GM12878 (cell line): ENCODE data around the gene CSTF1. TPM values are rescaled to one million over a fixed set of nuclear protein-coding genes. Genes with fewer than 3 reads are reported as not detected.

ENCODE experiments used
- ATAC-seq: fragments of 200-7000 bp; cut with Tn5 transposase; 3 replicates; pipeline ENCODE4 v1.9.1; 2020; ENCODE audit warnings: mild to moderate bottlenecking, moderate library complexity
- BruUV-seq: library from RNA; stranded (reverse); fragments of 400-500 nt; replicated peaks from 2 replicates; lab custom pipeline; 2021; lab: Mats Ljungman, UMichigan
- CTCF ChIA-PET: fragments of 300-600 bp; sonication (Branson Sonifier 250); formaldehyde crosslinking; extraction: SDS; loops from one replicate; lab custom pipeline; 2021; ENCODE audit warnings: inconsistent platforms; lab: Yijun Ruan, JAX
- POLR2A ChIA-PET: fragments of 350-600 bp; formaldehyde crosslinking; extraction: SDS; loops from one replicate; lab custom pipeline; 2021; ENCODE audit warnings: inconsistent platforms; lab: Charles Lee
- RAD21 ChIA-PET: fragments of 300-600 bp; sonication (Branson Sonifier 250); formaldehyde crosslinking; loops from one replicate; lab custom pipeline; 2023; ENCODE audit warnings: antibody characterized with exemption; ENCODE audit not compliant: unreplicated experiment; lab: Charles Lee
- SMC1A ChIA-PET: fragments of 300-600 bp; sonication (Branson Sonifier 250); formaldehyde crosslinking; loops from one replicate; lab custom pipeline; 2023; ENCODE audit not compliant: unreplicated experiment, uncharacterized antibody; lab: Charles Lee
- DNase-seq: peaks from one replicate; pipeline ENCODE4 v3.0.0-alpha.2; 2011; ENCODE audit warnings: low read depth, low spot score
- FAIRE-seq: peaks from 3 replicates; lab custom pipeline; 2011; peaks lifted over from hg19 to GRCh38; lab: Jason Lieb, UNC
- H2AFZ ChIP-seq: 2 replicates; pipeline ENCODE4 v1.6.0; 2011; ENCODE audit warnings: low read depth, low read length, control low read depth; ENCODE audit not compliant: control insufficient read depth
- H3K27ac ChIP-seq: 2 replicates; pipeline ENCODE4 v1.5.1; 2011; ENCODE audit warnings: control low read depth; ENCODE audit not compliant: control insufficient read depth, insufficient read depth
- H3K27me3 ChIP-seq, 2 experiments: replicated peaks in 1 of 2; 2 replicates each; pipeline versions ENCODE4 v1.6.0 to v1.6.1; 2011; ENCODE audit warnings: low read length in 1 of 2; ENCODE audit not compliant: control insufficient read depth in 2 of 2, insufficient read depth in 2 of 2
- H3K36me3 ChIP-seq, 2 experiments: 2 replicates each; pipeline ENCODE4 v1.5.1; 2011; ENCODE audit warnings: low read length in 1 of 2; ENCODE audit not compliant: control insufficient read depth in 2 of 2, insufficient read depth in 2 of 2
- H3K4me1 ChIP-seq: 2 replicates; pipeline ENCODE4 v1.6.1; 2011; ENCODE audit warnings: mild to moderate bottlenecking, low read length, moderate library complexity, mixed read lengths; ENCODE audit not compliant: control insufficient read depth, insufficient read depth
- H3K4me2 ChIP-seq: 2 replicates; pipeline ENCODE4 v1.6.0; 2011; ENCODE audit warnings: control low read depth; ENCODE audit not compliant: control insufficient read depth, insufficient read depth
- H3K4me3 ChIP-seq: fragments of 200-600 bp; sonication (generic); 2 replicates; pipeline ENCODE4 v1.5.1; 2016
- H3K79me2 ChIP-seq: 2 replicates; pipeline ENCODE4 v1.6.0; 2011; ENCODE audit warnings: low read length; ENCODE audit not compliant: control insufficient read depth, insufficient read depth
- H3K9ac ChIP-seq: 2 replicates; pipeline ENCODE4 v1.8.0; 2011; ENCODE audit warnings: low read length, control low read depth, mixed read lengths; ENCODE audit not compliant: control insufficient read depth, insufficient read depth
- H3K9me3 ChIP-seq: replicated peaks from 3 replicates; pipeline ENCODE4 v1.5.1; 2011; ENCODE audit warnings: mild to moderate bottlenecking, low read length; ENCODE audit not compliant: control insufficient read depth, insufficient read depth
- H4K20me1 ChIP-seq: 2 replicates; pipeline ENCODE4 v1.6.0; 2011; ENCODE audit not compliant: control insufficient read depth, insufficient read depth
- CEBPB ChIP-seq, 2 experiments: fragments of 150-350 bp in 1 of 2; IDR thresholded peaks; 2 replicates each; pipeline ENCODE4 v1.6.1; 2012 to 2014; ENCODE audit warnings: low read depth in 2 of 2, low read length in 2 of 2, borderline replicate concordance in 1 of 2, inconsistent platforms in 1 of 2
- CREB1 ChIP-seq: IDR thresholded peaks from 2 replicates; pipeline ENCODE4 v1.6.1; 2012; ENCODE audit warnings: low read depth, mild to moderate bottlenecking, inconsistent platforms
- EED ChIP-seq: sonication (generic); IDR thresholded peaks from 2 replicates; pipeline ENCODE4 v1.6.1; 2016; ENCODE audit warnings: antibody characterized with exemption, low read depth
- MTA3 ChIP-seq: IDR thresholded peaks from 2 replicates; pipeline ENCODE4 v1.6.1; 2012; ENCODE audit warnings: low read length, inconsistent platforms, borderline replicate concordance
- NRF1 ChIP-seq: conservative IDR thresholded peaks from 2 replicates; pipeline ENCODE4 v1.6.1; 2011; ENCODE audit warnings: mild to moderate bottlenecking, low read depth, low read length, improper control_type of control experiment
- PML ChIP-seq: IDR thresholded peaks from 2 replicates; pipeline ENCODE4 v1.6.1; 2012; ENCODE audit warnings: low read length, inconsistent platforms
- RB1 ChIP-seq: fragments of 450-650 bp; formaldehyde crosslinking; IDR thresholded peaks from 2 replicates; pipeline ENCODE4 v1.6.1; 2017; ENCODE audit warnings: mild to moderate bottlenecking, borderline replicate concordance
- SRF ChIP-seq, 2 experiments: IDR thresholded peaks; 2 replicates each; pipeline ENCODE4 v1.6.1; 2011; ENCODE audit warnings: low read depth in 2 of 2, low read length in 2 of 2, mild to moderate bottlenecking in 1 of 2, moderate library complexity in 1 of 2
- ZNF622 ChIP-seq: fragments of 450-650 bp; IDR thresholded peaks from 2 replicates; pipeline ENCODE4 v1.6.1; 2017; ENCODE audit warnings: mild to moderate bottlenecking, inconsistent platforms
- WGBS: methylation state at CpG from one replicate; pipeline ENCODE4 v1.1.6; 2016; ENCODE audit warnings: low lambda C conversion rate; ENCODE audit not compliant: insufficient replicate concordance, insufficient coverage; ENCODE audit errors: missing lambda C conversion rate; 5-methylcytosine and 5-hydroxymethylcytosine counted together
- in situ Hi-C: fragments of 300-500 bp; cut with MboI; formaldehyde crosslinking; loops from 9 replicates; pipeline ENCODE4 v1.14.3; 2018; ENCODE audit warnings: mixed read lengths
- intact Hi-C: fragments of 100-400 bp; cut with micrococcal nuclease; formaldehyde crosslinking; loops from one replicate; pipeline ENCODE4 v1.14.2; 2022; ENCODE audit not compliant: unreplicated experiment
- polyA plus RNA-seq, 11 experiments: library from polyadenylated mRNA; depleted of rRNA in 4 of 11; unstranded in 6 of 11; stranded (reverse) in 5 of 11; fragments of >200 nt; fragmentation: Nextera tagmentation in 4 of 11; fragmentation: Illumina TruSeq in 1 of 11; extraction: Ambion mirVana in 4 of 11; extraction: Trizol in 1 of 11; gene quantifications; 1 replicate in 1 of 11; 2 replicates in 10 of 11; pipeline versions ENCODE4 v1.2.1 to v1.2.3, GENCODE V29; 2011 to 2016; ENCODE audit warnings: inconsistent platforms in 2 of 11, missing spikeins in 2 of 11, low read depth in 1 of 11
- total RNA-seq, 4 experiments: library from RNA; depleted of rRNA in 3 of 4; stranded (reverse); fragments of >200 nt in 3 of 4; fragmentation: Illumina TruSeq in 1 of 4; extraction: Trizol in 1 of 4; gene quantifications; 2 replicates each; pipeline versions ENCODE4 v1.2.1 to v1.2.3, GENCODE V29; 2013 to 2021
- TF ChIP-seq, protein P1 (sequence below): fragments of 450-650 bp; IDR thresholded peaks from 2 replicates; pipeline ENCODE4 v1.6.1; 2016; ENCODE audit warnings: mild to moderate bottlenecking
- TF ChIP-seq, protein P2 (sequence below): IDR thresholded peaks from 2 replicates; pipeline ENCODE4 v1.6.1; 2012; ENCODE audit warnings: low read depth, low read length, improper control_type of control experiment

CSTF1 gene
- total and polyA plus RNA-seq, 10 of the 15 experiments (the other 5 are each of a cell fraction or from before 2014, with no cell fraction given), result 41.8 to 89.1 (median 50.1) TPM

DNA sequence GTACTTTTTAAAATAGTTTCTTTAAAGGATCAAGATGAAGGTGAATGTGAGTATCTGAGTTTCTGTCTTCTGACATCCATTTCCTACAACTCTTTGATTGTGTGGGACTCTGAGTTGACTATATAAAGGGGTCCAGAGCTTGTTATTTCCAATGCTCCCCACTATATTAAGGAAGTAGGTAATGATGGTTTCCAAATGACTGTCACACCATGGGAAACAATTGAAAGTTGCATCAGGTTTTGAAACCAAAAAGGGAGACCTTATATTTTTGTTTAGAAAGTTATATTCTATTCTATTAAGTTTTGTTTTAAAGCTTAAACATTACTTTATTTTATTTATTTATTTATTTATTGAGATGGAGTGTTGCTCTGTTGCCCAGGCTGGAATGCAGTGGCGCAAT lies 30.8 kb downstream of the CSTF1 start:
- no peak overlapping the region for H3K4me3 ChIP-seq
- in situ Hi-C loops, result no loop called here
- H3K27ac ChIP-seq, result no peak overlapping the region
- FAIRE-seq (no peak), DNase-seq (no peak), ATAC-seq (no peak)
- 100% methylated on average over 1 of the region's 1 CpG for WGBS
- ChIA-PET CTCF (interaction anchor here (1.5 kb wide), 1 partner anchor 10 kb away, joined by 6 read pairs; the partner anchor contains the start of gene CASS4), POLR2A (no interaction called here), SMC1A (interaction anchor here (1.0 to 1.8 kb wide), 6 partner anchors 9 to 68 kb away, joined by 3 to 5 read pairs (median 4); partner anchors contain the start of gene CASS4), RAD21 (no interaction called here)
- BruUV-seq, result no TSS peak
- no peak overlapping the region for H3K4me2 ChIP-seq
- intact Hi-C loops, result no loop called here
- H3K79me2 ChIP-seq, result no peaks in the 10 kb centered on the region
- no peaks in the 10 kb centered on the region for H4K20me1 ChIP-seq
- H3K36me3 ChIP-seq, result no peaks in the 10 kb centered on the region
- peaks cover 4% of the 10 kb centered on the region for H3K4me1 ChIP-seq
- H2AFZ ChIP-seq, result no peak overlapping the region
- TF ChIP-seq CEBPB (IDR thresholded peaks at IDR 0.05; ENCODE audit: borderline replicate concordance in 1 of 2, low read depth in 2 of 2, low read length in 2 of 2) (no peak), RB1 (no peak), PML (no peak), SRF (IDR thresholded peaks at IDR 0.05; ENCODE audit: low read depth in 2 of 2, low read length in 2 of 2) (no peak), EED (no peak), MTA3 (no peak), ZNF622 (no peak), CREB1 (no peak), NRF1 (no peak)
- TF ChIP-seq, protein P1, sequence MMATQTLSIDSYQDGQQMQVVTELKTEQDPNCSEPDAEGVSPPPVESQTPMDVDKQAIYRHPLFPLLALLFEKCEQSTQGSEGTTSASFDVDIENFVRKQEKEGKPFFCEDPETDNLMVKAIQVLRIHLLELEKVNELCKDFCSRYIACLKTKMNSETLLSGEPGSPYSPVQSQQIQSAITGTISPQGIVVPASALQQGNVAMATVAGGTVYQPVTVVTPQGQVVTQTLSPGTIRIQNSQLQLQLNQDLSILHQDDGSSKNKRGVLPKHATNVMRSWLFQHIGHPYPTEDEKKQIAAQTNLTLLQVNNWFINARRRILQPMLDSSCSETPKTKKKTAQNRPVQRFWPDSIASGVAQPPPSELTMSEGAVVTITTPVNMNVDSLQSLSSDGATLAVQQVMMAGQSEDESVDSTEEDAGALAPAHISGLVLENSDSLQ, result no peak
- TF ChIP-seq, protein P2, sequence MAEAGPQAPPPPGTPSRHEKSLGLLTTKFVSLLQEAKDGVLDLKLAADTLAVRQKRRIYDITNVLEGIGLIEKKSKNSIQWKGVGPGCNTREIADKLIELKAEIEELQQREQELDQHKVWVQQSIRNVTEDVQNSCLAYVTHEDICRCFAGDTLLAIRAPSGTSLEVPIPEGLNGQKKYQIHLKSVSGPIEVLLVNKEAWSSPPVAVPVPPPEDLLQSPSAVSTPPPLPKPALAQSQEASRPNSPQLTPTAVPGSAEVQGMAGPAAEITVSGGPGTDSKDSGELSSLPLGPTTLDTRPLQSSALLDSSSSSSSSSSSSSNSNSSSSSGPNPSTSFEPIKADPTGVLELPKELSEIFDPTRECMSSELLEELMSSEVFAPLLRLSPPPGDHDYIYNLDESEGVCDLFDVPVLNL, result no peak
- no peaks in the 10 kb centered on the region for H3K9me3 ChIP-seq
- H3K9ac ChIP-seq, result no peak overlapping the region
- H3K27me3 ChIP-seq, result no peaks in the 10 kb centered on the region
